SK-N-SH (cell line): ENCODE results near the gene TLNRD1. TPM values are rescaled to one million over a fixed set of nuclear protein-coding genes. Genes with fewer than 3 reads are reported as not detected.

Experiments
- CTCF ChIA-PET: fragments of 300-600, 350-600 bp; formaldehyde crosslinking; extraction: SDS; loops from one replicate; lab custom pipeline; 2021; lab: Yijun Ruan, JAX
- POLR2A ChIA-PET: fragments of 350-600 bp; sonication (Branson Sonifier 250); formaldehyde crosslinking; extraction: SDS; loops from one replicate; lab custom pipeline; 2020; ENCODE audit warnings: antibody characterized with exemption, inconsistent platforms; lab: Yijun Ruan, JAX
- DNase-seq: peaks from one replicate; pipeline ENCODE4 v3.0.0; 2012
- H2AFZ ChIP-seq: fragments of 200-600 bp; sonication (generic); 2 replicates; pipeline ENCODE4 v1.8.1; 2016; ENCODE audit warnings: antibody characterized with exemption, mild to moderate bottlenecking, low read depth
- H3F3A ChIP-seq: fragments of 200-600 bp; sonication (generic); replicated peaks from 2 replicates; pipeline ENCODE3; 2016; ENCODE audit warnings: antibody characterized with exemption, mild to moderate bottlenecking; ENCODE audit not compliant: insufficient read depth
- H3K27ac ChIP-seq, 2 experiments: fragments of 200-500 bp in 1 of 2; fragments of 200-600 bp in 1 of 2; sonication (Bioruptor generic) in 1 of 2; sonication (generic), shearing (Covaris generic) in 1 of 2; 2 replicates each; pipeline versions ENCODE4 v1.5.1 to v1.6.1; 2014 to 2016; ENCODE audit warnings: low read depth in 2 of 2, inconsistent platforms in 1 of 2, low read length in 1 of 2, mild to moderate bottlenecking in 1 of 2, mixed read lengths in 1 of 2
- H3K27me3 ChIP-seq: fragments of 200-600 bp; sonication (generic), shearing (Covaris generic); 2 replicates; pipeline ENCODE4 v1.6.1; 2016; ENCODE audit warnings: mixed run types; ENCODE audit not compliant: insufficient read depth
- H3K36me3 ChIP-seq, 2 experiments: fragments of 200-500 bp in 1 of 2; fragments of 200-600 bp in 1 of 2; sonication (Bioruptor generic) in 1 of 2; sonication (generic) in 1 of 2; replicated peaks in 1 of 2; 2 replicates each; pipeline versions ENCODE3 to v1.5.1; 2014 to 2016; ENCODE audit warnings: low read length in 1 of 2, mild to moderate bottlenecking in 1 of 2; ENCODE audit not compliant: insufficient read depth in 2 of 2, control insufficient read depth in 1 of 2
- H3K4me1 ChIP-seq, 2 experiments: fragments of 200-500 bp in 1 of 2; fragments of 200-600 bp in 1 of 2; sonication (Bioruptor generic) in 1 of 2; sonication (generic), shearing (Covaris generic) in 1 of 2; 2 replicates each; pipeline versions ENCODE4 v1.5.1 to v1.6.1; 2014 to 2016; ENCODE audit warnings: low read depth in 1 of 2, low read length in 1 of 2, mixed run types in 1 of 2; ENCODE audit not compliant: insufficient read depth in 2 of 2, control insufficient read depth in 1 of 2
- H3K4me2 ChIP-seq: fragments of 200-600 bp; sonication (generic), shearing (Covaris generic); 2 replicates; pipeline ENCODE4 v1.6.1; 2017; ENCODE audit warnings: mixed run types
- H3K4me3 ChIP-seq, 2 experiments: fragments of 200-500 bp in 1 of 2; fragments of 200-600 bp in 1 of 2; sonication (Bioruptor generic) in 1 of 2; sonication (generic), shearing (Covaris generic) in 1 of 2; 2 replicates each; pipeline versions ENCODE4 v1.5.1 to v1.8.1; 2014 to 2016; ENCODE audit warnings: low read depth in 2 of 2, inconsistent platforms in 1 of 2, low read length in 1 of 2, mild to moderate bottlenecking in 1 of 2, mixed read lengths in 1 of 2, moderate library complexity in 1 of 2
- H3K79me2 ChIP-seq: fragments of 200-600 bp; sonication (generic); 2 replicates; pipeline ENCODE4 v1.8.1; 2017; ENCODE audit warnings: mild to moderate bottlenecking; ENCODE audit not compliant: insufficient read depth
- H3K9ac ChIP-seq: fragments of 200-600 bp; sonication (generic); 2 replicates; pipeline ENCODE4 v1.6.1; 2017; ENCODE audit warnings: mixed run types
- H3K9me2 ChIP-seq: fragments of 200-600 bp; sonication (generic); 2 replicates; pipeline ENCODE4 v1.6.1; 2017; ENCODE audit warnings: mixed run types
- H3K9me3 ChIP-seq: fragments of 200-600 bp; sonication (generic); 2 replicates; pipeline ENCODE4 v1.6.1; 2017; ENCODE audit warnings: mixed run types, mild to moderate bottlenecking, moderate library complexity
- H4K20me1 ChIP-seq: fragments of 200-600 bp; sonication (generic); 2 replicates; pipeline ENCODE4 v1.6.1; 2017; ENCODE audit warnings: mild to moderate bottlenecking, mixed run types; ENCODE audit not compliant: insufficient read depth
- EP300 ChIP-seq, 2 experiments: IDR thresholded peaks; 2 replicates each; pipeline versions ENCODE4 v1.4.0 to v1.6.1; 2012; ENCODE audit warnings: borderline replicate concordance in 1 of 2, low read depth in 1 of 2, low read length in 1 of 2
- FOXJ3 ChIP-seq: sonication (generic); formaldehyde crosslinking; IDR thresholded peaks from 2 replicates; pipeline ENCODE4 v1.5.1; 2020; ENCODE audit warnings: mild to moderate bottlenecking, missing genetic modification reagents
- GABPA ChIP-seq: IDR thresholded peaks from 2 replicates; pipeline ENCODE4 v1.4.0; 2012; ENCODE audit warnings: low read depth, mild to moderate bottlenecking
- GATA2 ChIP-seq: sonication (generic); formaldehyde crosslinking; IDR thresholded peaks from 2 replicates; pipeline ENCODE4 v1.5.0; 2020; ENCODE audit warnings: mild to moderate bottlenecking, missing genetic modification reagents
- IRF3 ChIP-seq: fragments of 150-350 bp; IDR thresholded peaks from 2 replicates; pipeline ENCODE4 v1.6.1; 2016; ENCODE audit warnings: mild to moderate bottlenecking, low read depth, low read length
- JUND ChIP-seq: IDR thresholded peaks from 2 replicates; pipeline ENCODE4 v1.4.0; 2012
- NRF1 ChIP-seq: IDR thresholded peaks from 2 replicates; pipeline ENCODE4 v1.6.1; 2012; ENCODE audit warnings: low read depth, mild to moderate bottlenecking, low read length
- RAD21 ChIP-seq: IDR thresholded peaks from 2 replicates; pipeline ENCODE4 v1.6.1; 2012; ENCODE audit warnings: mild to moderate bottlenecking, low read length
- REST ChIP-seq: IDR thresholded peaks from 2 replicates; pipeline ENCODE4 v1.6.1; 2012; ENCODE audit warnings: mild to moderate bottlenecking, low read depth, low read length, moderate library complexity
- RFX5 ChIP-seq: IDR thresholded peaks from 2 replicates; pipeline ENCODE4 v1.6.1; 2012; ENCODE audit warnings: mild to moderate bottlenecking, improper control_type of control experiment, low read length
- SIN3A ChIP-seq: IDR thresholded peaks from 2 replicates; pipeline ENCODE4 v1.6.1; 2012; ENCODE audit warnings: low read depth, mild to moderate bottlenecking, low read length, moderate library complexity, borderline replicate concordance
- SMC3 ChIP-seq: IDR thresholded peaks from 2 replicates; pipeline ENCODE4 v1.6.1; 2012; ENCODE audit warnings: low read depth, low read length, improper control_type of control experiment
- TAF1 ChIP-seq: IDR thresholded peaks from 2 replicates; pipeline ENCODE4 v1.6.1; 2012; ENCODE audit warnings: low read depth, mild to moderate bottlenecking, low read length, moderate library complexity, borderline replicate concordance
- TCF12 ChIP-seq: IDR thresholded peaks from 2 replicates; pipeline ENCODE4 v1.4.0; 2012
- YY1 ChIP-seq: IDR thresholded peaks from 2 replicates; pipeline ENCODE4 v1.4.0; 2012; ENCODE audit warnings: low read depth, mild to moderate bottlenecking
- WGBS: methylation state at CpG from one replicate; pipeline ENCODE4 v1.1.6; 2017; ENCODE audit warnings: low lambda C conversion rate; 5-methylcytosine and 5-hydroxymethylcytosine counted together
- polyA plus RNA-seq, 3 experiments: library from polyadenylated mRNA; depleted of rRNA; stranded (reverse); fragments of >200 nt; gene quantifications; 2 replicates each; pipeline ENCODE4 v1.2.3, GENCODE V29; 2012
- TF ChIP-seq, protein P1 (sequence below): fragments of 200-600 bp; sonication (generic); IDR thresholded peaks from 2 replicates; pipeline ENCODE4 v1.6.1; 2017; ENCODE audit warnings: antibody characterized with exemption, mild to moderate bottlenecking, moderate library complexity
- TF ChIP-seq, protein P2 (sequence below): IDR thresholded peaks from 2 replicates; pipeline ENCODE4 v1.4.0; 2012; ENCODE audit warnings: low read depth, borderline replicate concordance

TLNRD1 gene
- polyA plus RNA-seq, 1 of the 3 experiments (the other 2 are of a cell fraction) = 5.0 TPM

DNA sequence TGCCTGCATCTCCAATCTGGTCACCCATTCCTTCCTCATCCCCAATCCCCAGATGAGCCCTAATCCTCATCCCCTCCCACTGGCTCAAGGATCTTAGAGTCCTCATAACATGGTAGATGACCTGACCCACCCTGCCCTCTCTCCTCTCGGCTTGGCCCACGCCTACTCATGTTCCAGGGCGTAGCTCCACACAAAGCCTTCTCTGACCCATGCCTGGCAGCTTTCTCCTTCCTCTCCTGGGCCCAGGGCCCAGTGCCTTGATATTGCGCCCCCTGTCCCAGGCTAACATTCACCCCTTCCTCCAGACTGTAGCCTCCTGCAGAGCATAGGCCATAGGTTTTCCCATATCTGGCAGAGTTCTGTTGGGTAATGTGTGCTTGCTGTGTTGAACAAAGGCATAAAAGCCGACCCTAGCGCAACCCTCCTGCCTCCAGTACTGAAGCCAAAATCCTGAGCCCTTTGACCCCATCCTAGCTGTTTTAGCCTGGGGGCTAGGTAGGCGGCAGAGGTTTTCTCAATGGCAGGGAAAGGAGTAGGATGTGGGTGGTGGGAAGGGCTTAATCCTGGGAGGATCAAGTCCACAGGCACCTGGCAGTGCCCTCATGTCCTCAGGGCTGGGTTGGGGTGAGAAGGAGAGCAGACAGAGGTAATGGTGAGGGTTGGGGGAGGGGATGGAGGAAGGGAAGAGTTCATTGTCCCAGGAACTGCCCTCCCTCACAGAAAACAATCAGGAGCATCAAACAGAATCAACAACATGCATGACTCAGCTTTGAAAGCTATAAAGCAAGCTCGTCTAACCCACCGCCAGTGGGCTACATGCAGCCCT is 46.6 kb upstream of the TLNRD1 start:
- Histone ChIP-seq H4K20me1 (0 out of 2 replicates have a peak, but pooled peaks cover 3% of the 10 kb centered on the region), H3K9me2 (no peaks in the 10 kb centered on the region), H3K9ac (no peak overlapping the region), H3K36me3 (peaks cover 13 to 23% of the 10 kb centered on the region in 2 experiments), H3K4me1 (peaks cover 0 to 6% of the 10 kb centered on the region in 2 experiments; a peak in 2 of 4 replicates), H3F3A (no peaks in the 10 kb centered on the region), H2AFZ (no peak overlapping the region), H3K4me3 (no peak overlapping the region), H3K27ac (no peak overlapping the region), H3K4me2 (no peak overlapping the region), H3K27me3 (no peaks in the 10 kb centered on the region), H3K79me2 (no peaks in the 10 kb centered on the region), H3K9me3 (no peaks in the 10 kb centered on the region)
- no peak for TF ChIP-seq NRF1
- no peak for TF ChIP-seq GATA2 (CRISPR knock-in tag)
- TF ChIP-seq TAF1 = no peak
- TF ChIP-seq GABPA = no peak
- no peak for TF ChIP-seq SIN3A
- TF ChIP-seq EP300 (IDR thresholded peaks at IDR 0.05; ENCODE audit: borderline replicate concordance in 1 of 2, low read depth in 1 of 2, low read length in 1 of 2) = no peak
- no peak for TF ChIP-seq FOXJ3 (CRISPR knock-in tag)
- no peak for TF ChIP-seq REST
- TF ChIP-seq RAD21 = no peak
- no peak for TF ChIP-seq IRF3
- no peak for TF ChIP-seq YY1
- TF ChIP-seq, protein P1, sequence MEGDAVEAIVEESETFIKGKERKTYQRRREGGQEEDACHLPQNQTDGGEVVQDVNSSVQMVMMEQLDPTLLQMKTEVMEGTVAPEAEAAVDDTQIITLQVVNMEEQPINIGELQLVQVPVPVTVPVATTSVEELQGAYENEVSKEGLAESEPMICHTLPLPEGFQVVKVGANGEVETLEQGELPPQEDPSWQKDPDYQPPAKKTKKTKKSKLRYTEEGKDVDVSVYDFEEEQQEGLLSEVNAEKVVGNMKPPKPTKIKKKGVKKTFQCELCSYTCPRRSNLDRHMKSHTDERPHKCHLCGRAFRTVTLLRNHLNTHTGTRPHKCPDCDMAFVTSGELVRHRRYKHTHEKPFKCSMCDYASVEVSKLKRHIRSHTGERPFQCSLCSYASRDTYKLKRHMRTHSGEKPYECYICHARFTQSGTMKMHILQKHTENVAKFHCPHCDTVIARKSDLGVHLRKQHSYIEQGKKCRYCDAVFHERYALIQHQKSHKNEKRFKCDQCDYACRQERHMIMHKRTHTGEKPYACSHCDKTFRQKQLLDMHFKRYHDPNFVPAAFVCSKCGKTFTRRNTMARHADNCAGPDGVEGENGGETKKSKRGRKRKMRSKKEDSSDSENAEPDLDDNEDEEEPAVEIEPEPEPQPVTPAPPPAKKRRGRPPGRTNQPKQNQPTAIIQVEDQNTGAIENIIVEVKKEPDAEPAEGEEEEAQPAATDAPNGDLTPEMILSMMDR = no peak
- no peak for TF ChIP-seq RFX5
- TF ChIP-seq JUND = no peak
- no peak for TF ChIP-seq SMC3
- TF ChIP-seq, protein P2, sequence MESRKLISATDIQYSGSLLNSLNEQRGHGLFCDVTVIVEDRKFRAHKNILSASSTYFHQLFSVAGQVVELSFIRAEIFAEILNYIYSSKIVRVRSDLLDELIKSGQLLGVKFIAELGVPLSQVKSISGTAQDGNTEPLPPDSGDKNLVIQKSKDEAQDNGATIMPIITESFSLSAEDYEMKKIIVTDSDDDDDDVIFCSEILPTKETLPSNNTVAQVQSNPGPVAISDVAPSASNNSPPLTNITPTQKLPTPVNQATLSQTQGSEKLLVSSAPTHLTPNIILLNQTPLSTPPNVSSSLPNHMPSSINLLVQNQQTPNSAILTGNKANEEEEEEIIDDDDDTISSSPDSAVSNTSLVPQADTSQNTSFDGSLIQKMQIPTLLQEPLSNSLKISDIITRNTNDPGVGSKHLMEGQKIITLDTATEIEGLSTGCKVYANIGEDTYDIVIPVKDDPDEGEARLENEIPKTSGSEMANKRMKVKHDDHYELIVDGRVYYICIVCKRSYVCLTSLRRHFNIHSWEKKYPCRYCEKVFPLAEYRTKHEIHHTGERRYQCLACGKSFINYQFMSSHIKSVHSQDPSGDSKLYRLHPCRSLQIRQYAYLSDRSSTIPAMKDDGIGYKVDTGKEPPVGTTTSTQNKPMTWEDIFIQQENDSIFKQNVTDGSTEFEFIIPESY = no peak
- TF ChIP-seq TCF12 = no peak
- WGBS = 96% methylated on average over 9 of the region's 9 CpGs
- no peak for DNase-seq
- ChIA-PET CTCF (interaction anchor here (1.0 to 3.1 kb wide), 2 partner anchors 16 kb away, joined by 5 to 12 read pairs; no protein-coding TSS in a partner anchor), POLR2A (no interaction called here)
